GM20431 (cell line): ENCODE measurements around the gene KPNA4.
"Not testable (repeated sequence)": the region's sequence is repeated elsewhere in the genome, so short reads cannot be mapped to it uniquely, and the experiment has no call there.

ENCODE experiments used
- in situ Hi-C: fragments of 300-500 bp; cut with MseI, MboI; formaldehyde crosslinking; loops from one replicate; pipeline ENCODE4 v1.15.0; 2020; ENCODE audit warnings: low sequenced_read_pairs; ENCODE audit not compliant: unreplicated experiment

The KPNA4 gene, protein sequence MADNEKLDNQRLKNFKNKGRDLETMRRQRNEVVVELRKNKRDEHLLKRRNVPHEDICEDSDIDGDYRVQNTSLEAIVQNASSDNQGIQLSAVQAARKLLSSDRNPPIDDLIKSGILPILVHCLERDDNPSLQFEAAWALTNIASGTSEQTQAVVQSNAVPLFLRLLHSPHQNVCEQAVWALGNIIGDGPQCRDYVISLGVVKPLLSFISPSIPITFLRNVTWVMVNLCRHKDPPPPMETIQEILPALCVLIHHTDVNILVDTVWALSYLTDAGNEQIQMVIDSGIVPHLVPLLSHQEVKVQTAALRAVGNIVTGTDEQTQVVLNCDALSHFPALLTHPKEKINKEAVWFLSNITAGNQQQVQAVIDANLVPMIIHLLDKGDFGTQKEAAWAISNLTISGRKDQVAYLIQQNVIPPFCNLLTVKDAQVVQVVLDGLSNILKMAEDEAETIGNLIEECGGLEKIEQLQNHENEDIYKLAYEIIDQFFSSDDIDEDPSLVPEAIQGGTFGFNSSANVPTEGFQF

DNA sequence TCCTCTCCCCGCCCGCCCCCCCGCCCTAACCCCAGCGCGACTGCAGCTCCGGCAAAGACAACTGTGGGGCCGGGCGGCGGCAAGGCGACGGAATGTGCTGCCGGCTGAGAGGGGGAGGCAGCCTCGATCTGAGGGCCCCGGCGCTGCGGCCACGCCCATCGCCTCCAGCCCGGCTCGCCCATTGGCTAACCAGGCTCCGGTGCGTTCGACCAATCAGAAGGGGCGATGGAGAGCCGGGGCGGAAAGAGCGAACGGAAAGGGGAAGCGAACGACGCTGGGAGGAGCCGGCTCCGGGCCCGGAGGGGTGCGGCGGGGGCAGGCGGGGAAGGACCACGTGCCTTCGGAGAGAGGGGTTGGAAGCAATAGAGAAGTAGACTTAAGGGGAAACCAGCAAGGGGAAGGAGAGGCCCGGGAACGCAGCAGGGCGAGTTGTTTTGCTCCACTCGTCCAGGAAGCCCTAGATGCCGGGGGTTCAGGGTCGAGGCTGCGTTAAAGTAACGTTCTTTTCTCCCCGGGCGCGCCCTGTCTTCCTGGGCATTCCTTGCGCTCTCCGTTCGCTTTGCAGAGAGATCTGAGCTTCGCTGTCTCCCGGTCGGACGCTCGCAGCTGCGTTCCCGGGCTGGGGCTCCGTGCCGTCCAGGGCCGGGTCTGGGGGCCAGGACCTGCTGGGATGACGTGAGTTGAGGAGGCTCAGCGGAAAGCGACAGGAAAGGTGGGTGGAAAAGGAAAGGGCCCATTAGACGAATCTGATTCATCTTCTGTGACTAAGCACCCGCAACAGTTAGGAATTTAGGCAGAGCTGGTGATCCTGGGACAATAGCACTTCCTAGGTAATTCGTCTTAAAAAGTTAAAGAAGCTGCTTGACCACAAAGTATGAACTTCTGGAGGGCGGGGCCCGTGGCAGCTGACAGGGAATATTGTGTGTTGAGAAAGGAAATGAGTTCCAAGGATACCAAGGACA lies at the start of gene KPNA4:
KPNA4 (minus strand) TSS at position 130 of the 962 bp plus-strand sequence. CDS start 289 bp downstream, outside the sequence.
- in situ Hi-C loops = no loop called here

DNA sequence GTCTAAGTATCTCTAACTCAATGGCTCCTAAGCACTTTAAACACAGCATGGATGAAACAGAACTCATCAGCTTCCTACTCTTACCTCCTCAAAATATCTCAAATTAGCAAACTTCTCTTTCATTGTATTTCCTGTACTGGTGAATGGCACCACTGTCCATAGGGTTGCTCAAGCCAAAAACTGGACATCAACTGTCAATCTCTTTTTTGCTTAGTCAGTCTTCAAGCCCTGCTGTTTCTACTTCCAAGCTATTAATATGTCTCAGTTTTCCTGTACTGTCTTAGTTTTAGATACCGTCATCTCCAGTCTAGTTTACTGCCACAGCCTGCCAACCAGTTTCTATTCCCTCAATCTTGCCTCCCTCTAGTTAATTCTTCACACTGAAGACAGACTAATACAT lies 48.3 kb upstream of the KPNA4 start:
- in situ Hi-C loops = no loop called here

DNA sequence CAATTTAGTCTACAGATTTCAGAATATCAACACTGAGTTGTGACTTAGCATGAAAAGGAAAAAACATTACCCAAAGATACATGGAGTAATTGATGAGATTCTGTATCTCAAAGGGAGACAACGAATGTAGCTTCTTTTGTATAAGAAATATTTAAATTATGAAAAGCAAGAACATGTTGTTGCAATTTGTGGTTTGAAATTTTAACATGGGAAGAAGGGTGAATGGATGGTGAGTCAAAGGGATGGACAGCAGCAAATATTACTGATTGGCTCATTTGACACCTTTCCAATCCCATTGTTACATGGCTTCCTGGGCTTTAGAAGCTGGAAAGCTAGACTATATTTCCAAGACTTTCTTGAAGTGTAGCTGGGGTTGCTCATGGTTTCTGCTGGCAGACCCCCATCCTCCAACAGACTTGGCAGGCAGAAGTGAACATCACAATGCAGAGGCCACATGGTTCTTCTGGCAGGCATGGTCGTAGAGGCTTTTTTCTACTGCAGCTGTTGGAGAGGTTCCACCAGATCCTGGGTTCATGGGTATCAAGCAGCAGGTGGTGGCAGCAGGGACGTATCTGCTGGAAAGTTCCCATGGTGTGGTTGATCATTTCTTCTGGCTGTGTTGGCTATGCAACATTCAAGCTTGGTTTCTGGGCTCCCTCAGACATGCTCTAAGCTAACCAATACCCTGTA lies 47.2 kb upstream of the KPNA4 start:
- in situ Hi-C loops = no loop called here

DNA sequence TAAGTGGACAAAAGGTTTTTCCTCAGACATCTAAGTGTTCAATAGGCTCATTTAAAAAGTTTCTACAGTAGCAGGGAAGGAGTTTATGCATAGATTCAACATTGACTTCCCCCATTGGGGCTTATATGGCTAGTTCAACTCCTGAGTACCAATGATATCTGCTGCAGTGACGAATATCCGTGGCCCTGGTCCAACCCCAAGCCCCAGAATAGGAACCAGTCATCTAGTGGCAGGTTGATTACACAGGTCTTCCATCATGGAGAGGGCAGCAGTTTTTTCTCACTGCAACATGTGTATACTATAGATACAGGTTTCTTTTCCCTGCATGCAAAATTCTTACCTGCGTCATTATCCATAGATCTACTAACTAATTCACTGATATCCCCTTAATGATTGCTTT lies 45.8 kb upstream of the KPNA4 start:
- in situ Hi-C loops = no loop called here

DNA sequence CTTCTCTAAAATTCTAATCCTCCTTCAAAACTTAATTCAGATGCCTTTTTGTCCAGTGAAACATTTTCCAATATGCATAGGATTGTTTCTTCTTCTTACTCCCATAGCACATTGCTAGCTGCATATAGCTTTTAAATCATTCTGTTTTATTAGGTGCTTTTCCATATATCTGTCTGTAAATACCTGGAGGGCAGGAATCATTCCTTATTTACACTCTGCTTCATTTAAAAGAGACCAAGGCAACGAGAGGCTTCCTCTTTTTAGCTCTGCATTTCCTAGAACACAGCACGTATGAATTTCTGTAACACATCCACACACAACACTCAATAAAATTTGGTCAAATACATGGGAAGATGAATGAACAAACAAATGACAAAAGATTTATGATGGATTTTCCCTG lies 43.5 kb upstream of the KPNA4 start:
- in situ Hi-C loops = no loop called here

DNA sequence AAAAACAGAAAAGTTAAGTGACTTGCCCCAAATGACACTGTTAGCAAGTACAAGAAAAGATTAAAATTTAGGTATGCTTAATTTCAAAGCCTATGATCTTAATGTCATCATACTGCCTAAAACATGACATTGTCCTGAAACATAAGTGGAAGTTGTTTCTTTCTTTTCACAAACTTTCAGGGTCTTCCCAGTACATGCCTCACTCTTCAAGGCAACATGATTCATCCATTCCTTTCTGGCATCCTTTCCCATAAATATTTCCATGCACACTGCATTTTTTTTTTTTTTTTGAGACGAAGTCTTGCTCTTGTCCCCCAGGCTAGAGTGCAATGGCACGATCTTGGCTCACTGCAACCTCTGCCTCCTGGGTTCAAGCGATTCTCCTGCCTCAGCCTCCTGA lies 42.5 kb upstream of the KPNA4 start:
- in situ Hi-C loops = no loop called here

DNA sequence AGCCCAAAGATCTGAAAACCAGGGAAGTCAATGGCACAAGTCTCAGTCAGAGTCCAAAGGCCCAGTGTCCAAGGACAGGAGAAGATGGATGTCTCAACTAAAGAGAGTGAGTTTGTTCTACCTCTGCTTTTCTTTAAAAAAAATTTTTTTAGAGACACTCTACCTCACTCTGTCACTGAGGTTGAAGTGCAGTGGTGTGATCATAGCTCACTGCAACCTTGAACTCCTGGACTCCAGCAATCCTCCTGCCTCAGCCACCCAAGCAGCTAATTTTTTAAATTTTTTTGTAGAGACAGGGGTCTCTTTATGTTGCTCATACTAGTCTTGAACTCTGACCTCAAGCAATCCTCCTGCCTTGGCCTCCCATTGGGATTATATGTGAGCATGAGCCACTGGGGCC lies 39.9 kb upstream of the KPNA4 start:
- in situ Hi-C loops = no loop called here

DNA sequence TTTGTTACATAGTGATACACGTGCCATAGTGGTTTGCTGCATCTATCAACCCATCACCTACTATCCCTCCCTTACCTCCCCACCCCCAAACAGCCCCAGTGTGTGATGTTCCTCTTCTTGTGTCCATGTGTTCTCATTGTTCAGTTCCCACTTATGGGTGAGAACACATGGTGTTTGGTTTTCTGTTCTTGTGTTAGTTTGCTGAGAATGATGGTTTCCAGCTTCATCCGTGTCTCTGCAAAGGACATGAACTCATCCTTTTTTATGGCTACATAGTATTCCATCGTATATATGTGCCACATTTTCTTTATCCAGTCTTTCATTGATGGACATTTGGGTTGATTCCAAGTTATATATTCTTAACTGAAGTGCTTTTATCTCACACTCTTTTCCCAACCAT lies 38.5 kb upstream of the KPNA4 start:
- in situ Hi-C loops = not testable (repeated sequence)

DNA sequence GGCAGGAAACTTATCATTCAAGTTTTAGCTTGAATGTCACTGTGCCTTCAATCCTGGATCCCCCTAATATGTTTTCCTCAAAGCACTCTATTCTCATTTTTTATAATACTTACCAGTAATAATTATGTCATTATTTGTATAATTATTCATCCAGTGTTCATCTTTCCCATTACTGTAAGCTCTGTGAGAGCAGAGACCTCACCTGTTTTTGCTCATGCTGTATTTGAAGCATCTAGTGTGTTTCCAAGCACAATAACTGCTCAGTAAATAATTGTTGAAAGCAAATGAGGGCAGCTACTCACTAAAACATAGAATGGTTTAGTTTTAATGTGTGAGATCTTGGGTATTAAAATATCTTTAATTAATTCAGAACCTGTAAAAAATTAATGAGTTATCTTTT lies 36.9 kb upstream of the KPNA4 start:
- in situ Hi-C loops = no loop called here

DNA sequence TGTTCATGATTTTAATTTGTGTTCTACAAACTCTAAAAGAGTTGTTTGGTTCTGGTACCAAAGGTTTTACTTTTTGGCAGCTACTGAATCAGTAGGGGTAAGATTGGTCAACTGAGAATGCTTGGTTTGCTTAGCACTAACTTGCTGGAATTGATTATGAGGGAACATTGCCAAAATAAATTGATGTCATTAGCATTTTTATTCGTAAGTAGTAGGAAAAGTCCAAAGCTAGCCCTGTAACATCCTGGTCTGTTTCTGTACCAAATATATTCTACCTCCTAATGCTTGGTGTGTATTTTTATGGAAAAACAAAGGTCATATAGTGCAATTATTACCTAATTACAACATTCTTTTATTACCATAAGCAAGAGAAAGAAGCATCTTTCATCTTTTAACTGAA lies 35.9 kb upstream of the KPNA4 start:
- in situ Hi-C loops = no loop called here

DNA sequence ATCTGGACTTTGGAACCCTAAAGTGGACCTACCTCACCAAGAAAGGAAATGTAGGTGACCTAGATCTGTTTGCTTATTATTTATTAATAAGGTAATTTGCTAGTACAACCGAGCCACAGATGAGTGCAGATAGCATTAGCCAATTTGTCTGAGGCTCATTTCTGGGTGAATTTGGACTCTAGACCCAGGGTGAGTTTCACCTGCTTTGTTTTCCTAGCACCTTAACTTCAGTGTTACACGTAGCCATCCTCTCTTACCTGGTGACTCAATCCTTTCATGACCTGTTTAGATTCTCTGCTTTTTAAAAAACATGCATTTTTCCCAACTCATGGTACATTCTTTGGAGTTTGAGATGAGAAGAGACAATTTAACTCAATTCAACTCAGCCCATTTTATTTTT lies 33.5 kb upstream of the KPNA4 start:
- in situ Hi-C loops = no loop called here

DNA sequence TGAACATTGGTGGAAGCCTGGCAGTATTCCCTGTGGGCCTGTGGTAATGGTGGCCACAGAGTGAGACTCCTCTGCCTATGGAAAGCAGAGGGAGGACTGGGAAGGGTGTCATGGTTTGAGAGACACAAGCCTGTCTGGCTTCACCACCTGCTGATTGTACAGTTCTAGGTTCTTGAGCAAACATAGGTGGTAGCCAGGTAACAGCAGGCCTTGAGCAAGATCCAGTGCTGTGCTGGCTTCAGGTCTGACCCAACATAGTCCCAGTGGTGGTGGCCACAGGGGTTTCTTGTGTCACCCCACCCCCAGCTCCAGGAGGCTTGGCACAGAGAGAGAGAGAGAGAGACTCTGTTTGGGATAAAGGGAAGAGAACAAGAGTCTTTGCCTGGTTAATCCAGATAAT lies 22.7 kb upstream of the KPNA4 start:
- in situ Hi-C loops = no loop called here

DNA sequence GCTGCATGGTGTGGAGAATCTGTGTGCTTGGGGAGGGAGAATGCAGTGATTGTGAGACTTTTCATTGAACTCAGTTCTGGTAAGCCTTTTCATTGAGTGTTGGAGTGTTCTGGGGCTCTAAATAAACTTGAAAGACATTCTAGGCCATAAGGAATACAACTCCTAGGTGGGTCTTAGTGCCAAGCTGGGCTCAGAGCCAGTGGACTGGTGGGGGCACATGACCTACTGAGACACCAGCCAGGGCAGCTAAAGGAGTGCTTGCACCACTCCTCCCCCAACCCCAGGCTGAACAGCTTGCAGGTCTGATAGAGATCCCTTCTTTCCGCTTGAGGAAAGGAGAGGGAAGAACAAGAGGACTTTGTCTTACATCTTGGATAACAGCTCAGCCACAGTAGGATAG lies 21.7 kb upstream of the KPNA4 start:
- in situ Hi-C loops = no loop called here

DNA sequence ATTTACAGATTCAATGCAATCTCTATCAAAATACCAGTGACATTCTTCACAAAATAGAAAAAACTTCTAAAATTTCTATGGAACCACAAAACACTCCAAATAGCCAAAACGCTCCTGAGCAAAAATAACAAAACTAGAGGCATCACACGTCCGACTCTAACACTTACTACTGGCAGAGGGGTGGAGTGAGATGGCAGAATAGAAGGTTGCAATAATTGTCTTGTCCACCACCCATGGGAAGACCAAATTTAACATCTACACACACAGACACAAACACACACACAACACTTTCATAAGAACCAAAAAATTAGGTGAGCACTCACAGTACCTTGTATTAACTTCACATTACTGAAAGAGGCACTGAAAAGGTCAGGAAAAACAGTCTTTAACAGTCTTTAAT lies 21.3 kb upstream of the KPNA4 start:
- in situ Hi-C loops = no loop called here

DNA sequence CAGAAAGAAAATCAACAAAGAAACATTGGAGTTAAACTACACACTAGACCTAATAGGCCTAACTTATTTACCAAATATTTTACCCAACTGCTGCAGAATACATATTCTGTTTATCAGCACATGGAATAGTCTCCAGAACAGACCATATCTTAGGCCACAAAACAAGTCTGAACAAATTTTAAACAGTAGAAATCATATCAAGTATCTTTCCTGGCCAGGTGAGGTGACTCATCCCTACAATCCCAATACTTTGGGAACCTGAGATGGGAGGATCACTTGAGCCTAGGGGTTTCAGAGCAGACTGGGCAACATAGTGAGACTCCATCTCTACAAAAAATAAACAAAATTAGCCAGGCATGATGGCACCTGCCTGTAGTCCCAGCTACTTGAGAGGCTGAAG lies 18.1 kb upstream of the KPNA4 start:
- in situ Hi-C loops = no loop called here

DNA sequence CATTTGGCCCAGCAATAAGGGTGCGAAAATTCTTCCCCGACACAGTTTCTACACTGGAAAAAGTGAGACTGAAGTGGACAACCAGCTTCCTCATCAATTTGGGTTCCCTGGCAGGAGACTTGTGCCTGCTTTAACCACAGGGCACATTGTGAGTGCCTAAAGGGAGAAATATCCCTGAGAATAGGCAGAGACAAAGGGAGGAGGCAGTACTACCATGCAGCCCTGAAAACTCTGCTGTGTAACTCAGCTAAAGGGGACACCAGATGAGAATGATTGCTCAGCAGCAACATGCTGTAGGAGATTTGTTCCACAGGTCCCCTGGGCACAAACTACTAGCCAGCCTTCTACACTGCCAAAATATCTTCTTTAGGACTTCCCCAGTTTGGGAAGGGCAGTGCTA lies 15.6 kb upstream of the KPNA4 start:
- in situ Hi-C loops = no loop called here

DNA sequence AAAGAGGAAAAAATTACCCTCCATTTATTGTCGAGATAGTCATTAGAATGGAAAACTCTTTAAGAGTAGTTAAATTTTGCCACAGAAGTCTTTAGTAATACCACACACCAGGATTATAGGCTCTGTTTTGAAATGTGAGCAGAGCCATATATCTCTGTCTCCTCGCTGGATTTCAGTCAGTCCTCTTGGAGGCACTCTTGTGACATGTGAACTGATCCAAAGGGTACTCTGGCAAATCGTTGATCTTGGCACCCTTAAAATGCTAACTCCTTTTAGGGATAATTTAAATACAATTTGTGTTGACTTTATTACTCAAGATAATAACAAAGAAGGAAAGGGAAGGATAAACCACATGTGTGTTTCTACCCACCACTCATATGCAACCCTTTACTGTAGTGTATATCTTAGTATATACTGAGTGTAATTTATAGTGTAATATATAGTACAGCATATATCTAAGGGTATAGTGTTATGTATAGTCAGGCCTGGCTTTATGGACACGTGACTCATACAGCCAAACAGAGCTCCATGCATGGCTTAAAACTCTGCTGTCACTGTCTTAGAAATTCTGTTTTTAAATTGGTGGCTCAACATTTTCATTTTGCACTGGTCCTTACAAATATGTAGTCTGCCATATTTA lies 12.3 kb upstream of the KPNA4 start:
- in situ Hi-C loops = no loop called here

DNA sequence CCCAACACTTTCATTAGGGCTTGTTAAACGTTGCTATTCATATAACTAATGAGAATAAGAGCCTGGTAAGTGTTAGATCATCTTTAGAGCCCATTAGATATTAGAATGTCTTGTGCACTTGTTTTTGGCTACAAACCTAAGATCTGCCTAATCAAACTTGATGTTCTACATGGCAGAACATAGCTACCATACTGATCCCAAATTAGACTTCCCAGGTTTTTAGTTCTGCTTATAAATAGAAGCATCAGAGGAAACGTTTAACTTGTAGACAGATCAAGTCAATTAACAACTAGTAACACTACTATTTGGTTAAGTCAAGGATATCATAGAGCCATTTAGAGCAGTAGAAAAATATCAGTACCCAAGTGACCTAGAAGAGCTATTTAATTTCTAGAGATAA lies 11.7 kb upstream of the KPNA4 start:
- in situ Hi-C loops = no loop called here

DNA sequence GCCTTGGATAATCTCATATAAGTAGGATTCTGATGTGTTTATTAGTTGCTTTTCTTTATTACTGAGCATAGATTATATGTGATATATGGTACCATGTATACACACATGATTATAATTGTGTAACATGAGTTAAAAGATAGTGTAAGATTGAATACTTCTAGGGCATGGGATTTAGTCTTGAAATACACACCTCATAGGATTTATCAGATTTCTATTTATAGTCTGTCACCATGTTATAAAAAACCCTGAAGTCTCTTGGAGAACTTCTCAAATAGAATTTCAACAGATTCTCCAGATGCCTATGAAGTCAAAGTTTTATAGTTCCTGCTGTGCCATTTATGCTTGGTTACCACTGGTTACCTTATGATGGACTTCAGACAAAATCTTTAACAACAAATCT lies 11.2 kb upstream of the KPNA4 start:
- in situ Hi-C loops = no loop called here

DNA sequence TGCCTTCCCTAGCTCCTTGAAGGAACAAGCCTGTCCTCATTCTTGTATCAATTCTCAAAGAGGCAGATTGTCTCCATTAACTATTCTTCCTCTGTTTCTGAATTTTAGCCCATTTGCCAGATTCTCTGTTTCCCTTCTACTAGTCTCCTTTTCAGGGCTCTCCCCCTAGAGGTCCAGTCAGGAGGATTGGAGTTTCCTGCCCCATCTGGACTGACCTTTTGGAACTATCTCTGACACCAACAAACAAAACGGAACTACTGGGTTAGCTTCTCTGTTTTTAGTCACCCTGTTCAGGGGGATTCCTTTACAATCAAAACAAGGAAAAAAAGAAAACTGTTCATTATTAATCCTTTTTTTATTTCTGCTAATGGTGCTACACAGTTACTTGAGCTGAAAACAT lies 10.2 kb upstream of the KPNA4 start:
- in situ Hi-C loops = no loop called here
